Hematopoietic multipotent progenitor cell treated with erythropoietin and hydrocortisone succinate and interleukin-3 and kit ligand, for 8 days (in vitro differentiated cells): Measurements from ENCODE around the gene CHSY3.

ENCODE experiments used
- DNase-seq: peaks from one replicate; pipeline ENCODE4 v3.0.0-alpha.2; 2015

Gene CHSY3

GRCh38 chr5:129951039-129951438, 46.8 kb downstream of the CHSY3 start:
- DNase-seq: no peak

- no peak for DNase-seq
Observed at GRCh38 chr5:129958581-129958980, 54.3 kb downstream of the CHSY3 start.

GRCh38 chr5:129960831-129961230, 56.6 kb downstream of the CHSY3 start:
- no peak for DNase-seq

GRCh38 chr5:129962506-129962905, 58.2 kb downstream of the CHSY3 start:
- no peak for DNase-seq

- DNase-seq: no peak
Observed at GRCh38 chr5:129963359-129963758, 59.1 kb downstream of the CHSY3 start.

- DNase-seq: no peak
Observed at GRCh38 chr5:129966071-129966470, 61.8 kb downstream of the CHSY3 start.

GRCh38 chr5:129971714-129972113, 67.4 kb downstream of the CHSY3 start:
- no peak for DNase-seq

- no peak for DNase-seq
Observed at GRCh38 chr5:129972465-129973141, 68.3 kb downstream of the CHSY3 start.

- DNase-seq: no peak
Observed at GRCh38 chr5:129973716-129974426, 69.6 kb downstream of the CHSY3 start.

- DNase-seq: no peak
Observed at GRCh38 chr5:129977810-129978209, 73.5 kb downstream of the CHSY3 start.

GRCh38 chr5:129978270-129978669, 74.0 kb downstream of the CHSY3 start:
- DNase-seq: no peak

GRCh38 chr5:129988453-129988852, 84.2 kb downstream of the CHSY3 start:
- no peak for DNase-seq

GRCh38 chr5:129991780-129992179, 87.5 kb downstream of the CHSY3 start:
- no peak for DNase-seq

- no peak for DNase-seq
Observed at GRCh38 chr5:129996896-129997295, 92.6 kb downstream of the CHSY3 start.

GRCh38 chr5:130000460-130000859, 96.2 kb downstream of the CHSY3 start:
- DNase-seq: no peak

GRCh38 chr5:130002183-130002582, 97.9 kb downstream of the CHSY3 start:
- DNase-seq: no peak

- DNase-seq: no peak
Observed at GRCh38 chr5:130002876-130003275, 98.6 kb downstream of the CHSY3 start.

GRCh38 chr5:130011986-130012385, 107.7 kb downstream of the CHSY3 start:
- no peak for DNase-seq

GRCh38 chr5:130017173-130017572, 112.9 kb downstream of the CHSY3 start:
- DNase-seq: no peak

GRCh38 chr5:130018641-130019040, 114.4 kb downstream of the CHSY3 start:
- no peak for DNase-seq

GRCh38 chr5:130021000-130021399, 116.7 kb downstream of the CHSY3 start:
- no peak for DNase-seq

- DNase-seq: no peak
Observed at GRCh38 chr5:130021876-130022275, 117.6 kb downstream of the CHSY3 start.

GRCh38 chr5:130023604-130024003, 119.3 kb downstream of the CHSY3 start:
- DNase-seq: no peak

GRCh38 chr5:130024006-130024405, 119.7 kb downstream of the CHSY3 start:
- no peak for DNase-seq

GRCh38 chr5:130025511-130025910, 121.2 kb downstream of the CHSY3 start:
- no peak for DNase-seq
